Fibroblast of lung (primary cell): ENCODE results near the gene CEP164. TPM values are rescaled to one million over a fixed set of nuclear protein-coding genes. Genes with fewer than 3 reads are reported as not detected.

Experiments
- DNase-seq, 2 donors: peaks; one replicate each; pipeline versions ENCODE4 v3.0.0 to v3.0.0-alpha.2; 2010; ENCODE audit warnings: low read depth in 2 of 2
- H2AFZ ChIP-seq: 2 replicates; pipeline ENCODE4 v1.5.1; 2012; ENCODE audit warnings: low read length, control low read depth, inconsistent platforms
- H3K27ac ChIP-seq: 2 replicates; pipeline ENCODE4 v1.5.1; 2011; ENCODE audit warnings: low read length, control low read depth; ENCODE audit not compliant: insufficient read depth
- H3K27me3 ChIP-seq: 2 replicates; pipeline ENCODE4 v1.5.1; 2011; ENCODE audit warnings: mild to moderate bottlenecking, low read length; ENCODE audit not compliant: control insufficient read depth, insufficient read depth
- H3K36me3 ChIP-seq: 2 replicates; pipeline ENCODE4 v1.5.1; 2011; ENCODE audit warnings: low read length; ENCODE audit not compliant: control insufficient read depth, insufficient read depth
- H3K4me1 ChIP-seq: 2 replicates; pipeline ENCODE4 v1.5.1; 2011; ENCODE audit warnings: low read length; ENCODE audit not compliant: control insufficient read depth, insufficient read depth; ENCODE audit errors: extremely low read depth
- H3K4me2 ChIP-seq: 2 replicates; pipeline ENCODE4 v1.5.1; 2011; ENCODE audit warnings: low read length, control low read depth; ENCODE audit not compliant: insufficient read depth; ENCODE audit errors: extremely low read depth
- H3K4me3 ChIP-seq, 4 experiments: fragments of 200-600 bp in 1 of 4; sonication (generic) in 1 of 4; replicated peaks in 1 of 4; 2 replicates each; pipeline ENCODE4 v1.5.1; 2011 to 2016; ENCODE audit warnings: low read length in 4 of 4, low read depth in 3 of 4, mild to moderate bottlenecking in 3 of 4, control low read depth in 2 of 4, inconsistent platforms in 1 of 4, mixed read lengths in 1 of 4; ENCODE audit not compliant: insufficient read depth in 1 of 4; ENCODE audit errors: control extremely low read depth in 1 of 4
- H3K79me2 ChIP-seq: 2 replicates; pipeline ENCODE4 v1.5.1; 2012; ENCODE audit warnings: mild to moderate bottlenecking, low read length, inconsistent platforms; ENCODE audit not compliant: control insufficient read depth, insufficient read depth
- H3K9ac ChIP-seq: 2 replicates; pipeline ENCODE4 v1.5.1; 2011; ENCODE audit warnings: mild to moderate bottlenecking, low read length, control low read depth; ENCODE audit not compliant: insufficient read depth
- H3K9me3 ChIP-seq: 2 replicates; pipeline ENCODE4 v1.5.1; 2012; ENCODE audit warnings: low read depth, low read length; ENCODE audit not compliant: control insufficient read depth, insufficient read depth
- H4K20me1 ChIP-seq: 2 replicates; pipeline ENCODE4 v1.5.1; 2011; ENCODE audit warnings: low read length; ENCODE audit not compliant: control insufficient read depth, insufficient read depth; ENCODE audit errors: extremely low read depth
- EZH2 ChIP-seq: IDR thresholded peaks from 2 replicates; pipeline ENCODE4 v1.5.1; 2012; ENCODE audit warnings: low read length, control low read depth, mild to moderate bottlenecking; ENCODE audit errors: missing control alignments
- polyA plus RNA-seq, 2 donors: library from polyadenylated mRNA; depleted of rRNA in 1 of 2; stranded (reverse) in 1 of 2; unstranded in 1 of 2; fragments of >200 nt; gene quantifications; 2 replicates each; pipeline ENCODE4 v1.2.1, GENCODE V29; 2011 to 2012; ENCODE audit warnings: missing spikeins in 1 of 2
- total RNA-seq: library from RNA; depleted of rRNA; stranded (reverse); fragments of >200 nt; gene quantifications from 2 replicates; pipeline ENCODE4 v1.2.1, GENCODE V29; 2014
- TF ChIP-seq, protein P1 (sequence below), 2 donors: IDR thresholded peaks in 1 of 2; conservative IDR thresholded peaks in 1 of 2; 1 replicate in 1 of 2; 2 replicates in 1 of 2; pipeline ENCODE4 v1.5.1; 2011 to 2012; ENCODE audit warnings: low read length in 2 of 2, control low read depth in 1 of 2, inconsistent platforms in 1 of 2, low read depth in 1 of 2, mild to moderate bottlenecking in 1 of 2

The CEP164 gene
- total and polyA plus RNA-seq, 2 donors (not counting 1 experiment from before 2014, with no cell fraction given) = 16.1 to 33.5 TPM

DNA sequence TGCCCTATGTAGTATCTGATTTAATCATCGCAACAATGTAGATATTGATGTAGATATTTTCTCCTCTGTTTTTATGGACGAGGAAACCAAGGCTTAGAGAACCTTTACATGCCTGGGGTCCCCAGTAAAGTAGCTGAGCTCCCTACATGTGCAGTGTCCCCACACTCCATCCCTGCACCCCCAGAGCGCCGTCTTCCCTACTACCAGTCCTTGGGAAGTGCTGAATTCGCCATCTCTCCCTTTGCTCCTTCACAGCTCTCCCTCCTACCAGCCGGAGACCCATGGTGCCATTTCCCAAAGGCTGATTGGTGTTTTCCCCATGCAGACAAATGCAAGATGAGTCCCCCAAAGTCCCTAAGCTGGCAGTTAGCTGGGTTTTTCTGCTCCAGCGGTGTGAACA, 86.0 kb downstream of the CEP164 start:
- no peaks in the 10 kb centered on the region for H3K27me3 ChIP-seq
- H2AFZ ChIP-seq = no peak overlapping the region
- H3K79me2 ChIP-seq = no peaks in the 10 kb centered on the region
- no peak for DNase-seq
- no peak overlapping the region for H3K27ac ChIP-seq
- no peaks in the 10 kb centered on the region for H3K4me1 ChIP-seq
- H3K9me3 ChIP-seq = no peaks in the 10 kb centered on the region
- peaks cover 12% of the 10 kb centered on the region for H3K36me3 ChIP-seq
- no peak overlapping the region for H3K9ac ChIP-seq
- H3K4me3 ChIP-seq = no peak overlapping the region
- TF ChIP-seq EZH2 = no peak
- TF ChIP-seq, protein P1, sequence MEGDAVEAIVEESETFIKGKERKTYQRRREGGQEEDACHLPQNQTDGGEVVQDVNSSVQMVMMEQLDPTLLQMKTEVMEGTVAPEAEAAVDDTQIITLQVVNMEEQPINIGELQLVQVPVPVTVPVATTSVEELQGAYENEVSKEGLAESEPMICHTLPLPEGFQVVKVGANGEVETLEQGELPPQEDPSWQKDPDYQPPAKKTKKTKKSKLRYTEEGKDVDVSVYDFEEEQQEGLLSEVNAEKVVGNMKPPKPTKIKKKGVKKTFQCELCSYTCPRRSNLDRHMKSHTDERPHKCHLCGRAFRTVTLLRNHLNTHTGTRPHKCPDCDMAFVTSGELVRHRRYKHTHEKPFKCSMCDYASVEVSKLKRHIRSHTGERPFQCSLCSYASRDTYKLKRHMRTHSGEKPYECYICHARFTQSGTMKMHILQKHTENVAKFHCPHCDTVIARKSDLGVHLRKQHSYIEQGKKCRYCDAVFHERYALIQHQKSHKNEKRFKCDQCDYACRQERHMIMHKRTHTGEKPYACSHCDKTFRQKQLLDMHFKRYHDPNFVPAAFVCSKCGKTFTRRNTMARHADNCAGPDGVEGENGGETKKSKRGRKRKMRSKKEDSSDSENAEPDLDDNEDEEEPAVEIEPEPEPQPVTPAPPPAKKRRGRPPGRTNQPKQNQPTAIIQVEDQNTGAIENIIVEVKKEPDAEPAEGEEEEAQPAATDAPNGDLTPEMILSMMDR (conservative IDR thresholded peaks at IDR 0.05 in 1 of 2, IDR thresholded peaks at IDR 0.05 in 1 of 2; ENCODE audit: low read depth in 1 of 2, low read length in 2 of 2) = no peak
- no peaks in the 10 kb centered on the region for H4K20me1 ChIP-seq
- H3K4me2 ChIP-seq = no peak overlapping the region

DNA sequence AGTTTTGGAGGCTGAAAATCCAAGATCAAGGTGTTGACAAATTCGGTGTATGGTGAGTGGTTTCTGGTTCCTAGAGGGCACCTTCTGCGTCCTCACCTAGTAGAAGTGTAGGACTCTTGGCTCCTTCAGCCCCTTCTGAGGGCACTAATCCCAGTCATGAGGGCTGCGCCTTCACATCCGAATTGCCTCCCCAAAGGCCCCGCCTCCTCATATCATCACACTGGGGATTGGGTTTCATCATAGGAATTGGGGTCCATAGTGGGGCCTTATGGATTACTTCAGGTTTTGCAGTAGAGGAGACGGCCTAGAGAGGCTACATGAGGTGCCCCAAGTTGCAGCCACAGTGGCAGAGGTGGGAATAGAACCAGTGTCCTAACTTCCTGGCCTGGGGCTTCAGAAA, 87.1 kb downstream of the CEP164 start:
- Histone ChIP-seq H3K4me2 (no peak overlapping the region), H4K20me1 (no peaks in the 10 kb centered on the region), H3K27ac (no peak overlapping the region), H3K79me2 (no peaks in the 10 kb centered on the region), H3K9me3 (no peaks in the 10 kb centered on the region), H3K4me3 (no peak overlapping the region), H3K36me3 (peaks cover 4% of the 10 kb centered on the region), H3K27me3 (no peaks in the 10 kb centered on the region), H2AFZ (no peak overlapping the region), H3K9ac (no peak overlapping the region), H3K4me1 (no peaks in the 10 kb centered on the region)
- no peak for TF ChIP-seq EZH2
- TF ChIP-seq, protein P1 (conservative IDR thresholded peaks at IDR 0.05 in 1 of 2, IDR thresholded peaks at IDR 0.05 in 1 of 2; ENCODE audit: low read depth in 1 of 2, low read length in 2 of 2) = no peak
- no peak for DNase-seq

DNA sequence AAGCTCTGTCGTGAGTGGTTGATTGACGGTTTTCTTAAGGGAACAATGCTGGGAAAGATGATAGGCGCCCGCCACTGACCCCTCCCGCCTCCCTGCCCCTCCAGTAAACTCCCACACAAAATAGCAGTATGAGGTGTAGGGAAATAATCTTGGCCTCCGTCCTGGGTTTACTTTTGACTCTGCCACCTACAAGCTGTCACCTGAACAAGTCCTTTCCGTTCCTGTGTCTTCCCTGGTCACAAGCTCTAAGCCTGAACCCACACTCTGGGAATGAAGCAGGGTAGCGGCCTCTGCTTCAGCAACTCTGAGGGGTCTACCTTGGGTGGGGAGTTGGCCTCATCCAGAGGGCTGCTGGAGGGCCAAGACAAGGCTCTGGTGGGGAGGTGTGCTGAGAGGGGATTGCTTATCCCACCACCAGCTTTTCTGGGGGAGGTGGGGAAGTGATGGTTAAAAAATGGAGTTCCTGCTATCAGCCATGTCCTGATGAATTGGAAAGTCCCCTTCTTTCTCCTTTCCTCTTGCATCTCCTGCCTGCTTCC, 87.8 kb downstream of the CEP164 start:
- H3K4me3 ChIP-seq = no peak overlapping the region
- no peaks in the 10 kb centered on the region for H3K9me3 ChIP-seq
- H2AFZ ChIP-seq = no peak overlapping the region
- no peak for DNase-seq
- no peaks in the 10 kb centered on the region for H3K79me2 ChIP-seq
- H4K20me1 ChIP-seq = no peaks in the 10 kb centered on the region
- peaks cover 4% of the 10 kb centered on the region for H3K36me3 ChIP-seq
- no peak overlapping the region for H3K27ac ChIP-seq
- H3K9ac ChIP-seq = no peak overlapping the region
- no peak for TF ChIP-seq EZH2
- TF ChIP-seq, protein P1 (conservative IDR thresholded peaks at IDR 0.05 in 1 of 2, IDR thresholded peaks at IDR 0.05 in 1 of 2; ENCODE audit: low read depth in 1 of 2, low read length in 2 of 2) = no peak
- no peaks in the 10 kb centered on the region for H3K4me1 ChIP-seq
- no peaks in the 10 kb centered on the region for H3K27me3 ChIP-seq
- H3K4me2 ChIP-seq = no peak overlapping the region
